C4-2B (cell line): ENCODE results near the gene IRAK1.

Experiments used
- H3K27ac ChIP-seq: fragments of 450-650 bp; 2 replicates; pipeline ENCODE4 v1.5.1; 2017
- ZFX ChIP-seq: fragments of 450-650 bp; IDR thresholded peaks from 2 replicates; pipeline ENCODE4 v1.6.1; 2017
- TF ChIP-seq, protein P1 (sequence below): fragments of 450-650 bp; conservative IDR thresholded peaks from 2 replicates; pipeline ENCODE4 v1.5.1; 2017; ENCODE audit warnings: mild to moderate bottlenecking

IRAK1 gene

DNA sequence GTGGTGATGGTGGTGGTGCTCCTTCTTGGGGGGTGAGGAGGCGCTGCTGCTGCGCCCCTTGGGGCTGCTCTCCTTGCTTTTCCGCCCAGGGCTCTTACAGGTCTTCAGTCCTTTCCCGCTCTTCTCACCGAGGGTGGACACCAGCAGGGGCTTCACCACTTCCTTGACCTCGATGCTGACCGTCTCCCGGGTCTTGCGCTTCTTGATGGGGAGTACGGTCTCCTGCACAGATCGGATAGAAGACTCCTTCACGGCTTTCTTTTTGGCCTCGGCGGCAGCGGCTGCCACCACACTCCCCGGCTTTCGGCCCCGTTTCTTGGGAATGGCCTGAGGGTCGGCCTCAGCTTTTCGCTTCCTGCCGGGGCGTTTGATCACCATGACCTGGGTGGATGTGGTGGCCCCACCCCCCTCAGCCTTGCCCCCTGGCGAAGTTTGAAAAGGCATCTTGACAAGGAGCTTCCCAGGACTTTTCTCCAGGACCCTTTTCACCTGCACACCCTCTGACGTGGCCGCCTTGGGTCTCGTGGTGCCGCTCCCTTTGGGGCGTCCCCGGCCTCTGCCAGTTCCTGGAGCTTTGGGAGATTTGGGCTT, 11.1 kb upstream of the IRAK1 start:
- TF ChIP-seq ZFX, result no peak
- TF ChIP-seq, protein P1, sequence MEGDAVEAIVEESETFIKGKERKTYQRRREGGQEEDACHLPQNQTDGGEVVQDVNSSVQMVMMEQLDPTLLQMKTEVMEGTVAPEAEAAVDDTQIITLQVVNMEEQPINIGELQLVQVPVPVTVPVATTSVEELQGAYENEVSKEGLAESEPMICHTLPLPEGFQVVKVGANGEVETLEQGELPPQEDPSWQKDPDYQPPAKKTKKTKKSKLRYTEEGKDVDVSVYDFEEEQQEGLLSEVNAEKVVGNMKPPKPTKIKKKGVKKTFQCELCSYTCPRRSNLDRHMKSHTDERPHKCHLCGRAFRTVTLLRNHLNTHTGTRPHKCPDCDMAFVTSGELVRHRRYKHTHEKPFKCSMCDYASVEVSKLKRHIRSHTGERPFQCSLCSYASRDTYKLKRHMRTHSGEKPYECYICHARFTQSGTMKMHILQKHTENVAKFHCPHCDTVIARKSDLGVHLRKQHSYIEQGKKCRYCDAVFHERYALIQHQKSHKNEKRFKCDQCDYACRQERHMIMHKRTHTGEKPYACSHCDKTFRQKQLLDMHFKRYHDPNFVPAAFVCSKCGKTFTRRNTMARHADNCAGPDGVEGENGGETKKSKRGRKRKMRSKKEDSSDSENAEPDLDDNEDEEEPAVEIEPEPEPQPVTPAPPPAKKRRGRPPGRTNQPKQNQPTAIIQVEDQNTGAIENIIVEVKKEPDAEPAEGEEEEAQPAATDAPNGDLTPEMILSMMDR, result no peak
- no peak overlapping the region for H3K27ac ChIP-seq

DNA sequence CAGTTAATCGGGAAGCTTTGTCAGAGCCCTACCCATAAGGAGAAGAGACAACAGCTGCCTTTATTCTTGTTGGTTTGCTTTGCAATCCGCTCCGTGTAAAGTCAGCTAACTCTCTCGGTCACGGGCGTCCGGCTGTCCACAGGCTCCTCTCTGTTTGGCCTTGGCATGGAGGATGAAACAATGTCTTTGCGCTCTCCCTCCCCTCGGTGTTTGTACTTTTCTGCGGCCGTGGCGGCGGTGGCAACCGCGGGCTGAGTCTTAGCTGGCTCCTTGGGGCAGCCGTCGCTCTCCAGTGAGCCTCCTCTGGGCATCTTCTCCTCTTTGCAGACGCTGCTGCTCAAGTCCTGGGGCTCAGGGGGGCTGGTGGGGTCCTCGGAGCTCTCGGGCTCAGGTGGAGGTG, 10.6 kb upstream of the IRAK1 start:
- no peak overlapping the region for H3K27ac ChIP-seq
- no peak for TF ChIP-seq ZFX

DNA sequence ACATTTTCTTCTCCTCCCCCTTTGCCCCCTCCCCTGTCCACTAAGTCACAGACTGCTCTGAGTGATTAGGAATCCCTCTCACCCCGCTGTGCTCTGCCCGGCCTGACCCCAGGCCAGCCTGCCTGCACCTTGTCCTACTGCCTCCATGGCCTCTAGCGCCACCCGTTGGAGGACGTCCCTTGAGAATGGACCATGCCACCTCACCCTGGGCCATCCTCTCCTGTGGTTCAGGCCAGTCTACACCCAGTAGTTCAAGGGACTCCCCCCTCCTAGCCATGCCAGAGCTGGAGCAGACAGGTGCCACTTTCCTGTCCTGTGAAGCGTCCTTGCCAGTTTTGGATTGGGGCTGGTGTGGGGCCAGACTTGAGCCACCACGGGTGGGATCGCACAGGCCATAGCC, 9.7 kb upstream of the IRAK1 start:
- H3K27ac ChIP-seq, result no peak overlapping the region
- TF ChIP-seq, protein P1, result no peak
- no peak for TF ChIP-seq ZFX

DNA sequence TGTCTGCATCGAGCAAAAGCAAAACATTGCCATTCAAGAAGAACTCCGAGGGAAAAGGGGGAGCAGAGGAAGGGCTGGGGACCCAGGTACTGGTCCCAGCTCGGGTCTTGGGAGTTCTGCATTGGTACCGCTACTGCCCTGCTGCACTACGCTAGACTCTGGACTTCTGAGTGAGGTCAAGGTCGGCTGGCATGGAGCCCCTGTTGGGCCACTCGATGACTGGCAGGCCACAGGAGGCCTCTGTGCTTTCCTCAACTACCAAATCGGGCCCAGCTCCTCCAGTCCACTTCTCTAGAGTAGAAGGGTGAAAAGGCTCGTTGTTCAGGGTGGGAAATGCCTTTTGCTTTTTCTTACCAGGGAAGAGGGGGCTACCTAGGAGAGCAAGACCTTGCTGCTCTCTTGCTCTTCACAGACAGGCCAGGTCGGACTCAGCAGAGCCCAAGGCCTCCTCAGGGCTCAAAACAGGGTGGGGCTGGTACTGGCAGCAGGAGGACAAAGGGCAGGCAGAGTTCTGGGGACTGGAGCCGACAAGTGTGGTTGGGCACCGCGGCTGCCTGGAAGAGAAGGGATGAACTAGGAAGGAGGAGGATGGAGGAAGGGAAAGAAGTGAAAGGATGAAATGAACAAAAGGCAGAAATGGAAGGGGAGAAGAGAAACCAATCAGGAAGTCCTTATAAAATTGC, 8.9 kb upstream of the IRAK1 start:
- TF ChIP-seq ZFX, result no peak
- TF ChIP-seq, protein P1, result no peak
- no peak overlapping the region for H3K27ac ChIP-seq

DNA sequence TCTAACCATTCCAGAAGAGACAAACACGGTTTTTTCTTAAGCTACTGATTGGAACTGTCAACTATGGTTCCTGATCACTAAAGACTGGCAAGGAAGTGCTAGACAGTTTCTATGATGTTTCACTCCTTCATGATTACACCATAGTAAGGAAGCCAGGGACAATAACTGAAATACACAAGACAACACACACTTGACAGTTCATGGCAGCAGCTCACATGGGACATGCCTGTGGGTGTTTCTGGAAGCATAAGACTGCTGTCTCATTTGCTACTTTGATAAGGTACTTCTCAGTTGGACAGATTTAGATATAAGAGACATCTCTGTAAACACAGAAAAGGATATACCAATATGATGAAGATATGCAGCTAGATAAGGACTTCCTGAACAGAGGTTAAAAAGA, 8.3 kb upstream of the IRAK1 start:
- TF ChIP-seq, protein P1, result no peak
- no peak for TF ChIP-seq ZFX
- H3K27ac ChIP-seq, result no peak overlapping the region

DNA sequence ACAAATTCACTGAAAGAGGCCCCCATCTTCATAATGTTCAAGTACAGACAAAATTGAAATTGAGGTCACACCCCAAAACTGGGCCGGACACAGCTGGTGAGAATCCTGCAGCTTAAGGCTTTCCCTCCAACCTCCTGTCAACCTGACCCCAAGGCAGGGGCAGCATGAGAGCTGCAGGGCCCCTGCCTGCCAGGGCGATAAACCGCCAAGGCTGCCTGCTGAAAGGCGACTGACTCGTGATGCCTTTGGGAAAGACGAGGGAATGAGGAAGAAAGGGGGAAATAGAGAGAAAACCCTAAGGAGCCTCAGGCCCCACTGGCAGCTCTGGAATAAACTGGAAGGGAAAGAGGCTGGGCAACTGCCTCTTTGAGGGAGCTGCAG, 7.3 kb upstream of the IRAK1 start:
- no peak for TF ChIP-seq ZFX
- TF ChIP-seq, protein P1, result no peak
- H3K27ac ChIP-seq, result no peak overlapping the region

DNA sequence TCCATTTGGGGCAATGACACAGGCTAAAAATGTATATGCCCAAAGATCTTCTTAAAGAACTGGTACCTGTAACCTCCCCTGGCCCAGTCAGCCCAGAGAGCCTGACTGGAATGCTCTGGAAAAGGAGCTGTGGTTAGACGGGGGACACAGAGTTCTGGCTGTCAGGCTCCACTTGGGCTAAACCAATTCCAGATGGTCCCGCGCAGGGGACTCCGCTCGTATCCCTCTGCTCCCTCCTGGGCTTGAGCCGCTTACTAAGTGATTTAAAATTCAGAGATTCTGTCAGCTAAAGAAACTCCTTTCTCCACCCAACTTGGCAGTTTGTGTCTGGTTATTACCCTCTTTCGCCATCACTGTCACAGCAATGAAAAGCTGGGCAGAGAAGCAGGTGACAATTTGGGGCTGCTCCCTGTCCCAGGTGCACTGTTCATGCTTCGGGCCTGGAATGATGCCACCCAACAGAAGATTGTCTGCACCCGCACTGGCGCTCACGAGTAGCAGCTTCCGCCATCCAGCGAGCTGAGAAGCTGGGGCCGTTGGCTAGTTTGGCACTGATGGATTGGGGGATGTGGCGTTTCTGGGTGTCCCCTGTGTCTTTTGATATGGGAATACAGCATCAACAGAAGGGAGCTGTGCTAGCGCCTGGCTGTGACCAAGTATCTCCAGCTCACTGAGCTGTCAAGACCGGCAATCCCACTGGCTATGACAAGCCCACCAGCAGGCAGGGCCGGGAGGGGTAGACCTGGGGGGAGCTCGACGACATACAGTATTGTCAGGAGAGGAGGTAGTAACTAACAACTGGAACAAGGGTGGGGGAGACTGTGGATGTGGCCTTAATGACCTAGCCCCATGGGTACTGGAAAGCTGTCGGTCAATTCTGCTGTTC, 6.7 kb upstream of the IRAK1 start:
- TF ChIP-seq, protein P1, result no peak
- no peak for TF ChIP-seq ZFX
- H3K27ac ChIP-seq, result no peak overlapping the region
